Measurements from ENCODE around the gene PIGK.
A peak's percentile ranks its signal among the peaks of the same experiment; 100 is the strongest.
"Not testable (repeated sequence)": the region's sequence is repeated elsewhere in the genome, so short reads cannot be mapped to it uniquely, and the experiment has no call there.

Gene PIGK

DNA sequence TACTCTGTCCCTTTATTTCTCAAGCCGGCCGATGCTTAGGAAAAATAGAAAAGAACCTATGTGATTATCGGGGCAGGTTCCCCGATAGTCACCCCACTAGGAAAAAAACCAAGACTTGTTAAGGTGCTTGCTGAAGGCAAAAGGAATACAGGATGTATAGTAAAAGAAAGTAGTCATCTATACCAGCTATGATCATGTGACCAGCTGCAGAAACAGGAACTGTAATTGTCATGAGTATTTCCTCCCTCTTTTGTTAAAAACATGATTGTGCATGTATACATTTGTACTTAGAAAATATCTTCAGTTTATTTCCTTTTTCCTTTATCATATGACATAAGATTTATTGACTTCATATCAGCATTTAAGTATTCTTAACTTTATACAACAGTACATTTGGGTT, 30.5 kb downstream of the PIGK start:
- DNase-seq: peak in 1 of 5 experiments; percentile 17

DNA sequence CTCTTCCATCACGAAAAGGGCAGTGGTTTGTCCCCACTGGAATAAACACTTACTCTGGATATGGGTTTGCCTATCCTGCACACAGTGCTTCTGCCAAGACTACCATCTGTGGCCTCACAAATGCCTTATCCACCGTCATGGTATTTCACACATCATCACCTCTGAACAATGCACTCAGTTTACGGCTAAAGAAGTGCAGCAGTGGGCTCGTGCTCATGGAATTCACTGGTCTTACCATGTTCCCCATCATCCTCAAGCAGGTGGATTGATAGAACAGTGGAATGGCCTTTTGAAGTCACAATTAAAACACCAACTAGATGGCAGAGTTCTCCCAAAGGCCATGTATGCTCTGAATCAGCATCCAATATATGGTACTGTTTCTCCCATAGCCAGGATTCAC, 32.3 kb downstream of the PIGK start:
- not testable (repeated sequence) for DNase-seq

- no peak for DNase-seq
Measured at GRCh38 chr1:77182083-77182482, 37.1 kb downstream of the PIGK start.

DNA sequence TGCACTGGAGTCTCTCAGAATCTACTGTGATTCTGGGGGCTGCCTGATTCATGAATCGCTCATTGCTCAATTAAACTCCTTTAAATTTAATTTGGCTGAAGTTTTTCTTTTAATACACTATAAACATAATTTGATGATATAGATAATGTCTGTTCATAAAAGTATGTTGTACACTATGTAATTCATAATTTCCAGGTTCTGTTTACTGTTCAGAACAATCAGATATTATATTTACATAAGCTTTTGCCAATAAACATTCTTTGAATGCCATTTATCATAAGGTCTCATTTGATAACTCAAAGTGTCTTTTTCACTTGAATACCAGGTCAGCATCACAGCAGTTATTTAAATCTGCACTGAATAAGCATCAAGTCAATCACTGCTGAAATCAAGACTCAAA, 39.6 kb downstream of the PIGK start:
- DNase-seq: no peak

DNA sequence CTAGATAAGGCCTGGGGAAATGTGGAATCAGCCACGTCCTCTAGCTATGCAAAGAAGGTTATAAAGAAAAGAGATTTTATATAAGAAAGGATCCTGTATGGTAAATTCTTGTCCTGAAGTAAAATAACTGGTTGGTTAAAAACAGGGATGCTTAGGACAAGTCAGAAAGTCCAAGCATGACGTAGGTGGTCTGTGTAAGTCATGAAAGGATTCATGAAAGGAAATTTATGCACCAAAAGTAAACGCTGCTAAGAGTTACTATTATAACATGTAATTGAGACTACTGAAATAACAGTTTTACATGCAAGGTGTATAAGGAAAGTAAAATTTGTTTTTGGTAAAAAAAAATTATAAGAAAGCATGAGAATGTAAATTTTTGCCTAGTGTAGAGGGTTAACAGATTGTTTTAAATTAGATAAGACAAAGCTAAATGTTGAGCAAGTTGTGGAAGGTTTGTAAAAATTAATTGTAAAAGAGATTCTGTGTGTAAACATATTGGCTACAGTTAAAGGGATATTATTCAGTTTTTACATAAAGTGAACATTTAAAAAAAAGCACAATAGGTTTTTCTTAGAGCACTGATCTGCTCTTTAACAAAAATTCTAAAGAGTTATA, 43.9 kb downstream of the PIGK start:
- DNase-seq: no peak

- DNase-seq: no peak
Measured at GRCh38 chr1:77170687-77171086, 48.5 kb downstream of the PIGK start.

- DNase-seq: no peak
Measured at GRCh38 chr1:77168358-77168757, 50.9 kb downstream of the PIGK start.

DNA sequence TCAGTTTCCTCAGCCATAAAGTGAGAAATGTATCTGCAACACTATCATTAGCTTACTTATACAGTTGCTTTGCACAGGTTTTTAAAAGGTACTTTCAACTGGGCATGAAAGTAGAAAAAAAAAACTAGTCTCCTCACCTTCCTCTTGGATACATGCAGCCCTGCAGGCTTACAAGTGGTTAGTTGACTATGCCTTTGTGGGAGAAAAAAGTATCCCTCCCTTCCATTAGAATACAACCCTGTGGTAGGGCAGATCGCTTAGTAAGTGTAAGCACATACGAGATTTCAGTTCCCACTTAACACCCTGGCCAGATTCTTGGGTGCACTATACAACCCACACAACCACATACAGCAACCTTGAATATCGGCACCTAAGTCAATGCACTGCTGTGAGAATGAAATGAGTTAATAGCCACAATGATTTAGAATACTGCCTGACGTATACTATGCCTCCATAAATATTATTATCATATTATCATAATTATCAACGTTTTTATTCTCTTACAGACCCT, 54.7 kb downstream of the PIGK start:
- no peak for DNase-seq

DNA sequence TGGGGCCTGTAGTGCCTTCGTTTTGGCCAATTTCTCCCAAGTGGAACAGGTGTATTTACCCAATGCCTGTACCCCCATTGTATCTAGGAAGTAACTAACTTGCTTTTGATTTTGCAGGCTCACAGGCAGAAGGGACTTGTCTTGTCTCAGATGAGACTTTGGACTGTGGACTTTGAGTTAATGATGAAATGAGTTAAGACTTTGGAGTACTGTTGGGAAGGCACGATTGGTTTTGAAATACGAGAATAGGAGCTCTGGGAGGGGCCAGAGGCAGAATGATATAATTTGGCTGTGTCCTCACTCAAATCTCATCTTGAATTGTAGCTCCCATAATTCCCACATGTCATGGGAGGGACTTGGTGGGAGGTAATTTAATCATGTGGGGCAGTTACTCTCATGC, 59.5 kb downstream of the PIGK start:
- DNase-seq: not testable (repeated sequence)

- DNase-seq: no peak
Measured at GRCh38 chr1:77156214-77156613, 63.0 kb downstream of the PIGK start.

- no peak for DNase-seq
Measured at GRCh38 chr1:77146270-77146669, 73.0 kb downstream of the PIGK start.

GRCh38 chr1:77143529-77144121, 75.6 kb downstream of the PIGK start:
- peak in 1 of 5 experiments; percentile 2 for DNase-seq

- DNase-seq: no peak
Measured at GRCh38 chr1:77139389-77139788, 79.8 kb downstream of the PIGK start.

DNA sequence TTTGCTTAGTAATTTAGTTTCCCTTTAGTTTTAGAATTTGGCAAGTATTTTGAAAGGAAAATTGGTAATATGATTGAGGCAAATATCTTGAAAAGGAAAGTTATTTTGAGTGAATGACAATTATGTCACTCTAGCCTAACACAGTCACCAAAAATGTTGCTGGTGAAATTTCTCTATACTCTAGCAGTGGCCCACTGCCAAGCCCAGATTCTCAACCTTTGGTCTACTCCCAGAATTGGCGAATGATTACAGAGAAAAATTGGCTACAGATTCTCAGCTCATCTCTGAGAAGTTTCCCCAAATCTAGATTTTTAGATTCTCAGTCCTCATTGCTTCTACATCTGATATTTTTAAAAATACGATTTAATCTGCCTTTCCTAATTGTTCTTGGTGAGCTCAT, 84.9 kb downstream of the PIGK start:
- no peak for DNase-seq

DNA sequence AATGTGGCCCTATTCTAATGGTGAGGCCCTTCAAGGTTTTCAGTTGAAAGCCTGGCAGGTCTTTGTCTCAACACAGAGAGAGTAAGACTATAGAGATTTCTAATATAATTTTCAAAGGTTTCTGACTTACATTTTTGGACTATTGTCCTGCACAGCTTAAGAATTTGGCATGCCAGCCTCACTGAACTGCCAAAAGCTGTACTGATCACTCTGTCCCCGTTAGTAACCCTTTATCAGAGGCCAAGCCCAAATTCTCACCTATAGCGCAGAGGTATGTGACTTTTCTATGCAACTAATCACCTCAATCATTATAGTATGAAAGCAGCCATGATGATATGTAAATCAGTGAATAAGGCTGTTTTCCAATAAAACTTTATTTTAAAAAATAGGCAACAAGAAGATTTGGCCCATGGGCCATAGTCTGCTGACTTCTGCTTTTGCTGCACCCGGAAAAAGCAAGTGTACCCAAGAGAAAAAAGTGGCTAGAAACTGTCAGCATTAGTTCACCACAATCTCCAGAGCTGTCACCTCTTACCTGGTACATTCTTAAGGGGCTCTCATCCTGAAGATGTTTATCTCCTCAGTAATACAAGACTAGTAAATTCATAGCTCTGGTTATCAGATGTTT, 85.4 kb downstream of the PIGK start:
- DNase-seq: no peak

DNA sequence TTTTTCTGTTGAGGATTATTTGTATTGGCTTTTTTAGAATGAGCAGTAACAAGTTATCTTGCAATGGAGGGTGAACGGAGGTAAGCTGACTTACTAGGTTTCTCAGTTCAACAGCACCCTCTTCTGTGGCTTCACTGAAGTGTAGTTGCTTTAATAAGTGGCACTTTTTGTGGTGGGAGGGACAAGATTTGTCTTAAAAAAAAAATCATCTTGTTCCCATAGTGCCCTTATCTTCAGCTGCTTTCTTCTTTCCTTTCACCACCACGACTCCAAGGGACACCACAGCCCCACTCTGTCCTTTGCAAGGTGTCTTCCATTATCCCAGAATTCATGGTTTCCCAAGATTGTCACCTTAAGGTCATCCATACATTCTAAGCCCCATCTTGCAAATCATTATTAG, 92.9 kb downstream of the PIGK start:
- peak in 1 of 5 experiments; percentile 55 for DNase-seq

DNA sequence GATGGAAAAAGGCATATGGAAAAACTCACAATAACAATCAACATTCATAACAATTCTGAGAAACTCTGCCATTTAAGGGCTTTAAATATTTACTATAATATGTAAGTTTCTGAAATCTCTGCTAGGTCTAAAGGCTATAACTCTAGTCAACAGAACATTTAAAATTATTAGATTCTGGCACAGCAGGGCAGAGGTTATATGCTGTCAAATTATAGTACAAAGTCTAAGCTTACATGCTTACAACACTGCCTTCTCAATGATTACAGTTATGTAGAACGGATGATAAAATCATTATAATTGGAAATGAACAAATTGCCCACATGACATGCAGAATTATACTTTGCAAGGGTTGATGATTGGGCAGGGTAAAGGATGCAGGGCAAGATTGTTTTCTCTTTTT, 97.7 kb downstream of the PIGK start:
- DNase-seq: no peak

DNA sequence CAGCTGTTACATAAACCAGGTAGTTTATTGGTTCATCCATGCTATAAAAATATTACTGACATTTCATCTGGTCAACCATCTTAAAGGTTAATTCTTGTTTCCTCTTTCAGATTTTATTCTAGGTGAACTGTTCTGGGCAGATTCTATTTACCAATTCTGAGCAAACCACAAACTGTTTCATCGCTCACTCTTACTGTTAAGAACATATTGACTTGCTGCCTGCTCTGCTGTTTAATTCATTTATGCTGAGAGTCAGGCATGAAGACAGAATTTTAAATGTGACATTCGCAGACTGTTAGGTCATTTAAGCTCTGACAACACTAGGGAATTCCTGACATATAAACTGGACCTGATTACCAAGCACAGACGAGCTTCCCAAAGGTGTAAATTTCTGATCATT, 98.3 kb downstream of the PIGK start:
- no peak for DNase-seq

DNA sequence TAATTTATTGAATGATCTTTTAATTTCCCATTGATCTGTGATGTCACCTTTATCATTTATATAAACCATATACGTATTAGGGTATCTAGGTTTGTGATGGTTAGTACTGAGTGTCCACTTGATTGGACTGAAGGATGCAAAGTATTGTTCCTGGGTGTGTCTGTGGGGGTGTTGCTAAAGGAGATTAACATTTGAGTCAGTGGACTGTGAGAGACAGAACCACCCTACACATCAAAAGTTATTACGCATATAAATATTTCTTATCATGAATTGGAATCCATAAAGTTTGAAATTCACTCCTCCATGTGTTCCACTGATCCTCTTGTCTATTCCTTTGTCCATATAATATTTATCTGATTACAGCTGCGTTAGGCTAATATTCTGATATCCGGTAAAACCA, 100.5 kb downstream of the PIGK start:
- no peak for DNase-seq

GRCh38 chr1:77104672-77105071, 114.6 kb downstream of the PIGK start:
- DNase-seq: no peak

GRCh38 chr1:77103486-77103885, 115.7 kb downstream of the PIGK start:
- no peak for DNase-seq

GRCh38 chr1:77100875-77101274, 118.4 kb downstream of the PIGK start:
- DNase-seq: no peak

DNA sequence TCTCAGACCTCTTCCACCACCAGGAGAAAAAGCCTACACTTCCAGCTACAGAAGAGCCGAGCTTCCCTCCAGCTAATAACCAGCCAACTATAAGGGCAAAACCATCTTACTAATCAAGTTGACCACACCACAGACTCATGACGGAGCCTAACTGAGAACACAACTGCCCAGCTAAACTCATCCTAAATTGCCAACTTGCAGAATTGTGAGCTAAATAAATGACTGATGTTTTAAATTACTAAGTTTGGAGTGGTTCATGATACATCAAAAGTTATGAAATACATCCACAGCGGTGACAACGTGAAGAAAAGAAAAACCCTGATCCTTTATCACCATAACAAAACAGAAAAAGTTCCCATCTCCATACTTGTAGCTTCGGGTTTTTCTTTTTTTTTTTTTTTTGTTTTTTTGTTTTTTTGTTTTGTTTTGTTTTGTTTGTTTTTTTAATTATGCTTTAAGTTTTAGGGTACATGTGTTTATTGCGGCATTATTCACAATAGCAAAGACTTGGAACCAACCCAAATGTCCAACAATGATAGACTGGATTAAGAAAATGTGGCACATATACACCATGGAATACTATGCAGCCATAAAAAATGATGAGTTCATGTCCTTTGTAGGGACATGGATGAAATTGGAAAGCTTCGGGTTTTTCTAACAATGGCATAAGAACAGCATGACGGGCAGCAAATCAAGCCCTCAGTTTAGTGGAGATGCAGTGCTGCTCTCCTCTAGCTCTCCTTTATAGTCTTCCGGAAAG, 122.6 kb downstream of the PIGK start:
- DNase-seq: no peak

- DNase-seq: no peak
Measured at GRCh38 chr1:77095236-77095635, 124.0 kb downstream of the PIGK start.
